Activated CD8-positive, alpha-beta memory T cell treated with anti-CD3 and anti-CD28 coated beads, Interleukin-2, amount 50 U/mL, for 4 hours (primary cell): ENCODE data around the gene GNLY.
"Not testable (repeated sequence)": the region's sequence is repeated elsewhere in the genome, so short reads cannot be mapped to it uniquely, and the experiment has no call there.

ENCODE experiments used
- DNase-seq: peaks from one replicate; pipeline ENCODE4 v3.0.0-alpha.2; 2020

The GNLY gene

DNA sequence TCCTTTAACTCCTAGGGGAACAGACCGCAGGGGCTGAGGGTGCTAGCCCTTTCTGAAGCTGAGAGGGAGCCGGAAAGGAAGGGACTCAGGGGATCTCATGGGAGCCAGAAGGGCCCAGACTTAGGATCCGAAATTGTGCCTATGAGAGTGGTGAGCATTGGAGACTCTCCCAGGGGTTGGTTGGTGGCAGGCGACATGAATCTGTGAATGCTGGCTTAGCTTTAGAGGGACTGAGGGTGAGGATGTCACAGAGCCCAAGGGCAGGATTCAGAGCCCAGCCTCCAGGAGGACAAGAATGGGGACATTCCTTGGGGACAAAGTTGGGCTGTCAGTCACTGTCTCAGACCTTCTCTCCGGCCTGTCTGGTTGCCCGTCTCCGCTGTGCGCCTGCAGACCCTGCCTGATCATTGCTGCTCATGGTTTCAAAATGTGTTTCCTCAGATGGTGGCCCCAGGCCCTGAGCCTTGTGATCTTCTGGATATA lies 17.5 kb downstream of the GNLY start:
- no peak for DNase-seq

GRCh38 chr2:85712336-85712735 lies 18.2 kb downstream of the GNLY start:
- no peak for DNase-seq

DNA sequence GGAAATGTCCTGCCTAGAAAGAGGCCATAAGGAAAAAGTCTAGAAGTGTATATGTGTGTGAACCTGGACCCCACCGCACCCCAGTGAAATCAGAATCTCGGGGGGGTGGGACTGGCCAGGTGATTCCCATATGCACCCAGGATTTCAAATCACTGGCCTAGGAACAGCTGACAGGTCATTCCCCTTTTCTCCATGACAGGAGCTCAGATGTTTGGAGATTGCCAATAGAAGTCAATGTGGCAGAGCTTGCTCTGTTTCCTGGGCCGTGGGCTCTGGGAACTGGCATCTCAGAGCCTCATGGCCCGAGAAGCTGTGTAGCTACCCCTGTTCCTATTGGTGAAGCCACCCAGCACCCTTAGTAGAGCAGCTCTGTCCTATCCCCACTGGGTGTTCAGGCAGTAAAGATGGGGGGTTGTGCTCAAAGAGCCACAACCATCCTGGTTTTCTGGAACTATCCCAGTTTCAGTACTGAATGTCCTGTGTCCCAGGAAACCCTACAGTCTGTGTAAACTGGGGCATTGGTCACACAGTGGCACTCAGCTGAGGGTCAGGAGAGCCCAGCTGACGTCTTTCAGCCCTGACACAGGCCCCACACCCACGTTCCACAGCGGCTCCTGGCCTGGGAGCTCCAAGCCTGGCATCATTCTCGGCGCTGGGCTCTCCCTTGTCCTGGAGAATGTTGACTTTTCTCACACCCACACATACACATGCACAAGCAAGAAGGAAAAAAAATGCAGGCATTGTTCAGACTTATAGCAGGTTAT lies 18.9 kb downstream of the GNLY start:
- DNase-seq: no peak

DNA sequence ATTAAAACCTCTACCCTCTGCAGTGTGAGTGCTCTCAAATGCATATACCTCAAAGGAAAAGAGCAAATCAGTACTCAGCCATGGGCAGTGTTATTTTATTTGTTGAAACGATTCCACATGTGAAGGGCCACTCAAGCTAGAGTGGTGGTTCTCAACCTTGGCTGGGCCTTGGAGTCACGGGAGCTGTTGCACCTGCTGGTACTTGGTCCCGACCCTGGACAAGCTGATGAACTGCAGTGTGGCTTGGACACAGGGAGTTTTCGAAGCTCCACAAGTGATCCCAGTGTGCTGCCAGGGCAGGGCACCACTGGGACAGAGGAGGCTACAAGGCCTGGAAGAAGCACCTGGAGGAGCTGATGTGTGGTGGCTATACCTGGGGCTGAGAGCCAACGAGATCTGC lies 19.7 kb downstream of the GNLY start:
- DNase-seq: no peak

DNA sequence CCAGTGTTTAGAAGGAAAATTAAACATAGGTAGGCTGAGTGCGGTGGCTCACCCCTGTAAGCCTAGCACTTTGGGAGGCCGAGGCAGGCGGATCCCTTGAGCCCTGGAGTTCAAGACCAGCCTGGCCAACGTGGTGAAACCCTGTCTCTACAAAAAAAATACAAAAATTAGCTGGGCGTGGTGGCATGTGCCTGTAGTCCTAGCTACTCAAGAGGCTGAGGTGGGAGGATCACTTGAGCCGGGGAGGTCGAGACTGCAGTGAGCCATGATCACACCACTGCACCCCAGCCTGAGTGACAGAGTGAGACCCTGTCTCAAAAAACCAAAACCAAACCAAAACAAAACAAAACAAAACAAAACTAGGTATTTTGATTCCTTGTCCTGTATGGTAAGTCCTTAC lies 20.3 kb downstream of the GNLY start:
- DNase-seq: not testable (repeated sequence)

DNA sequence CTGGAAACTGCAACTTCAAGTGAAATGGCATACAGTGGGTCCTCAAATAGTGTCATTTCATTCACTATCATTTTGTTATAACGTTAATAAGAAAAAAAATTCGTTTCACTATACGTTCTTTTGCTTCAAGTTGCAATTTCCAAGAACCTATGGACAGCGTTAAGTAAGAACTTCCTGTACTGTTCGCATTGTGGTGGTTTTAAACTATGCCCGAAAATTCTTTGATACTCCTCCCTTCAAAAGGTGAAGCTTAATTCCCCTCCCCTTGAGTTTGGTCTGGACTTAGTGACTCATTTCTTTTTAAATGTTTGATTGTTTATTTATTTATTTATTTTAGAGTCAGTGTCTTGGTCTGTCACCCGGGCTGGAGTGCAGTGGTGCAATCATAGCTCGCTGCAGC lies 20.7 kb downstream of the GNLY start:
- no peak for DNase-seq

DNA sequence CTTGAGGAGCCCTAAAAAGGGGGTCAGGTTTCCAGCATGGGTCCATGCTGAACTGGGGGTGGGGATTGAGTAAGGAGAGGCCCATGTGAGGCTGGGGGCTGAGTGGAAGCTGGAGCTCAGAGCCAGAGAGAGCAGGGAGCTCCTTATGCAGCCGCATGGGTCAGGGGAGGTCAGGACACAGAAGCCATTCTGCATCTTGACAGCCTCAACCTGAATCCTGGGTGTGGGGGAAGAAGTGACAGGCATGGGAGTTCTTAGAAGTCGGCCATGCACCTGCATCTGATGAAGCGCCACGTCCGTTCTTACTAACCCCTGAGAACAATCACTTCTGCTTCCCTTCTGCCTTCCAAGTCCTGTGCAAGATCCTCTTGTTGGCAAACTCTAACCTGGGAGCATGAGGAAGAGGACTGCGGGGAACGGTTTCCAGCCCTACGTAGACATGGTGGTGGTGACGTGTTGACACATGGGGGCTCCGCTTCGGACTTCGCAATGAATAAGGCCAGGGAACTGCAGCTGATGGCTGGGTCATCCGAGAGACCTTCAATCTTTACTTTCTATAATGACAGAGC lies 22.3 kb downstream of the GNLY start:
- no peak for DNase-seq

DNA sequence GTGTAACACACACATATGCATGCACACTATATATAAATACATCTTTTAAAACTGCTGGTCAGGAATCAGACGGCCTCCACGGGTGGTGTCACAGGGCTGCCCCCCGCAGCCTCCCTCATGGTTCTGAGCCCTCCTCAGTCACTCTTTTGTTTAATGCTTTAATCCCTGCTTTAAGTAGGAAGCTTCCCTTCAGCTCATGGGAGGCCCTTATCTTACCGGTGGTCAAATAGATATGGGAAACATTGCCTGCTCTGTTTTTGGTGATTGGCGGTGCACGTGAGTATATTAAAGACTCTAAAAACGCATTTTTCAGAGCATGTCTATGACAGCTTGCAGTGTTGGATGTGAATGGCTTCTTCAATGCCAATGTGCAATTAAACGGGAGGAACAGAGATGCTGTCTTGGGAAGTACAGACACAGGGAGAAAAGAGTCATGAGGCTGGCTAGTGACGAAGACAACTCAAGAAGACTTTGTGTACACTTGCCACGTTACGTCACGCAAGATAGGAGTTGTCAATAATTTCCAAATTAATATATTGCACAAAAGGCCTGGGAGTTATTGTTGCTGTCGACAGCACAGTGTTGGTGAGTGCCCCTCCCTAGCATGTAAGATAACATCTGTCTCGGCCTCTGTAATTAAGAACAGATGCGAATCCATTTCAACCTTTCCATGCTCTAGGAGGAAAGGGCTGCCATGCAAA lies 23.3 kb downstream of the GNLY start:
- DNase-seq: no peak

GRCh38 chr2:85718009-85718391 lies 23.8 kb downstream of the GNLY start:
- no peak for DNase-seq

- no peak for DNase-seq
Measured at GRCh38 chr2:85718885-85719492, 24.8 kb downstream of the GNLY start.

GRCh38 chr2:85719609-85720240 lies 25.6 kb downstream of the GNLY start:
- no peak for DNase-seq

DNA sequence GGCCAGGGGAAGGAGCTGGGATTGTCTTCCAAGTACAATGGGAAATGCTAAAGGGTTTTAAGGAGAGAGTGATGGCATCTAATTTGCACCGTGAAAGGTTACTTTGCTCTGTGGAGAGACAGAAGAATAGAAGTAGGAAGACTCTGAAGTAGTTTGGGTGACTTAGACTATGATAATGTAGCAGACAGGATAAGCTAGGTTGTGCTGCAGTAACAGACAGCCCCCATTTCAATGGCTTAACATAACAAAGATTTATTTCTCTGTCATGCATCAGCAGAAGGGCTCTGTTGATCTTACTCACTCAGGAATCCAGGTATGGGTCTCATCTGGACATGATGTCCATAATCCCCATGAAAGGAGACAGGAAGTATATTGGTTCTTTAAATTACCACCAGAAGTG lies 26.4 kb downstream of the GNLY start:
- no peak for DNase-seq

GRCh38 chr2:85721641-85722040 lies 27.5 kb downstream of the GNLY start:
- no peak for DNase-seq

DNA sequence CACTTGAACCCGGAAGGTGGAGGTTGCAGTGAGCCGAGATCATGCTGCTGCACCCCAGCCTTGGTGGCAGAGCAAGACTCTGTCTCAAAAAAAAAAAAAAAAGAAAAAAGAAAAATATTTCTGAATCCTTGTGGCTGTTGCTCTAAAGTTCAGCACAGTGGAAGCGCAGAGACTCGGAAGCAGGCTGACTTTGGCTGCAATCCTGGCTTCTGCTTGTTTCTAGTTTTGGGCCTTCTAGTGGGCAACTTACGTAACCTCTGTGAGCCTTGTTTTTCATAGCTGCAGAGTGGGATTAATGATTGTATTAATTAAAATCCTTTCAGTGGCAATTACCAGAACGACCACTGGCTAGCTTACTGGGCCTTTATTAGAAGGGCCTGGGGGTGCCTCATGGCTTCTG lies 28.4 kb downstream of the GNLY start:
- DNase-seq: no peak

GRCh38 chr2:85723707-85724360 lies 29.7 kb downstream of the GNLY start:
- DNase-seq: no peak

DNA sequence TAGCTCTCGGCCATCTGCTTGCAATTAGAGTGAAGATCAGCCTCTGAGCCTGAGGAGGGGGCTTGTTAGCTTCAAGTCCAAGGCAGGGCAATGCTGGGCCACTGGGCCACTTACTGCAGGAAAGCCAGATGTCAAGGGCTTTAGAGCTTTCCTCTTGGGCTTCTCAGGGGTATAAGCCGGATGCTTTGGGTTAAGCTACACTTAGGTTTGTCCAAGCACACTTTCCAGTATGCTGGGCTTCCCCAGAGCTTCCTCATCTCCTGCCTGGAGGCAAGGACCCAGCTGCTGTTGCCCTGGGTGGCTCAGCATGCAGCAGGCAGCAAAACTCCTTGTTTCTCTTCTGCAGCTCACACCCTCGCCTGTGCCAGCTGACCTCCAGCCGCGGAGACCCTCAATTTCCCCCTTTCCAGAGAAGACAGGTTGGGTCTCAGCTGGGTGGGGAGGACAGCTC lies 30.6 kb downstream of the GNLY start:
- no peak for DNase-seq

GRCh38 chr2:85725451-85725850 lies 31.3 kb downstream of the GNLY start:
- DNase-seq: no peak

DNA sequence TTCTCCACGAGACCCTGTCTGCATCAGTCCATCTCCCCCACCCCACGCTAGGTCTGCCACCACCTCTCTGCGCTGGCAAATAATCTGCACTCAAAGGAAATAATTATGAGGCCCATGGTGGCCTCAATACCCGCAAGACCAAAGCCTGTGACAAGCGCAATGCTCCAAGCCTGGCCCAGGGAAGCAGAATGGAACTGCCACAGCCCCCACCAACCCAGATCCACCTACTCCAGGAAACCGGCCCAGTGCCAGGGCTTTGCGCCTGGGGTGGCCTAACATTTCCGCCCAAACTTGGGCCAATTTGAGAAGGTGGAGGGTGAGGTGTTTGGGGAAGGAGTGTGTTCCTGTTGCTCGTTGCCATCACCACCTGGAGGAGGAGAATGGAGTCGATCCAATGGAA lies 33.6 kb downstream of the GNLY start:
- no peak for DNase-seq

DNA sequence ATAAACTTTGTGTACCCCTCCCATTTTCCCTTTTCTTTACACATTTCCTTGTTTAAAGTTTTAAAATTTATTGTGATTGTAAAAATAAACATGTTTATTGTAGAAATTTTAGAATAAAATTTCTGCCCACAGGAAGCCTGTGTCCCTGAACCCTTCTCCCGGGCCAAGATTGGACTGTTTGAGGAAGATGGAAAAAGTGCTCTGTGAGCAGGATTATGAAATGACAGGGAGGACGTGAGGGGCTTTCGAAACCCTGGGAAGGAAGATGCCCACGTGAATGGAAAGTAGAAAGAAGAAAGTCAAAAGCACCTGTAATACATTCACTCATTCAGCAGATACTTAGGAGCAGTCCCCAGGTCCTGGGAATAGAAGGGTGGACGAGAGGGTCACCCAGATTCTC lies 34.2 kb downstream of the GNLY start:
- no peak for DNase-seq

- DNase-seq: peak; percentile 76
Measured at GRCh38 chr2:85728883-85729824, 35.0 kb downstream of the GNLY start.

- no peak for DNase-seq
Measured at GRCh38 chr2:85729825-85730510, 35.8 kb downstream of the GNLY start.
